ENCODE results near the gene FAM174A. TPM values are rescaled to one million over a fixed set of nuclear protein-coding genes. Genes with fewer than 3 reads are reported as not detected.

The FAM174A gene
- total RNA-seq, 1 experiment from 2014 or later = 6.4 TPM

DNA sequence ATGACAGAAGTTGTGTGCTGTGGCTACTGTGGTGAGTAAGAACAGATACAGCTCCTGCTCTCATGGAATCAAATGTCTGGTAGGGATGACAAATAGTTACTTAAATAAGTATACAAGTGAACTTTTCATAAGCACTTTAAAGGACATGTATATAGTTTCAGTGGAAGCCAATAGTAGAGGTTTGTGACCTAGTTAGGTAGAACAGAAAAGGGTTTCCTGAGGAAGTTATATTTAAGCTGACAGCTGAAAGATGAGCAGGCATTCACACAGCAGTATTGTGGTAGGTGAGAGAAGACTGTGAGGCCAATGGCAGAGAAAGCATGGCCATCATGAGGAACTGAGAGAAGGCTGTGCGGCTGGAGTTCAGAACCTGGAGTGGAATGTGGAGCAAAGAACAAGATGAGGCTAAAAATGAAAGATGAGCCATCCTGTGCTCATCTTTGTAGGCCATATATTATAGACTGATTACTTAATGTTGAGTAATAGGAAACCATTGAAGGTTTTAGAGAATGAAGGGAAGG lies 15.4 kb downstream of the FAM174A start:
- H3K9me3 Mint-ChIP-seq = peaks cover 2% of the 10 kb centered on the region; the same call in 1 of the 2 replicates
- no peaks in the 10 kb centered on the region for H3K27me3 Mint-ChIP-seq (ENCODE audit: low read depth)
- POLR2A ChIA-PET = no interaction called here
- H3K36me3 Mint-ChIP-seq = peaks cover 1% of the 10 kb centered on the region; the same call in 1 of the 2 replicates
- peak overlapping the region; percentile 9; the same call in 1 of the 2 replicates for H3K27ac Mint-ChIP-seq
- no peak for TF ChIP-seq CREB1 (CRISPR knock-in tag; IDR thresholded peaks at IDR 0.05)
- TF ChIP-seq, protein P1, sequence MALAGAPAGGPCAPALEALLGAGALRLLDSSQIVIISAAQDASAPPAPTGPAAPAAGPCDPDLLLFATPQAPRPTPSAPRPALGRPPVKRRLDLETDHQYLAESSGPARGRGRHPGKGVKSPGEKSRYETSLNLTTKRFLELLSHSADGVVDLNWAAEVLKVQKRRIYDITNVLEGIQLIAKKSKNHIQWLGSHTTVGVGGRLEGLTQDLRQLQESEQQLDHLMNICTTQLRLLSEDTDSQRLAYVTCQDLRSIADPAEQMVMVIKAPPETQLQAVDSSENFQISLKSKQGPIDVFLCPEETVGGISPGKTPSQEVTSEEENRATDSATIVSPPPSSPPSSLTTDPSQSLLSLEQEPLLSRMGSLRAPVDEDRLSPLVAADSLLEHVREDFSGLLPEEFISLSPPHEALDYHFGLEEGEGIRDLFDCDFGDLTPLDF (CRISPR knock-in tag; IDR thresholded peaks at IDR 0.05) = no peak
- TF ChIP-seq, protein P2, sequence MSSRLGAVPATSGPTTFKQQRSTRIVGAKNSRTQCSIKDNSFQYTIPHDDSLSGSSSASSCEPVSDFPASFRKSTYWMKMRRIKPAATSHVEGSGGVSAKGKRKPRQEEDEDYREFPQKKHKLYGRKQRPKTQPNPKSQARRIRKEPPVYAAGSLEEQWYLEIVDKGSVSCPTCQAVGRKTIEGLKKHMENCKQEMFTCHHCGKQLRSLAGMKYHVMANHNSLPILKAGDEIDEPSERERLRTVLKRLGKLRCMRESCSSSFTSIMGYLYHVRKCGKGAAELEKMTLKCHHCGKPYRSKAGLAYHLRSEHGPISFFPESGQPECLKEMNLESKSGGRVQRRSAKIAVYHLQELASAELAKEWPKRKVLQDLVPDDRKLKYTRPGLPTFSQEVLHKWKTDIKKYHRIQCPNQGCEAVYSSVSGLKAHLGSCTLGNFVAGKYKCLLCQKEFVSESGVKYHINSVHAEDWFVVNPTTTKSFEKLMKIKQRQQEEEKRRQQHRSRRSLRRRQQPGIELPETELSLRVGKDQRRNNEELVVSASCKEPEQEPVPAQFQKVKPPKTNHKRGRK (CRISPR knock-in tag; IDR thresholded peaks at IDR 0.05; ENCODE audit: borderline replicate concordance) = no peak
- no peak for TF ChIP-seq CBFB (CRISPR knock-in tag; IDR thresholded peaks at IDR 0.05; ENCODE audit: low read depth)
- TF ChIP-seq, protein P3, sequence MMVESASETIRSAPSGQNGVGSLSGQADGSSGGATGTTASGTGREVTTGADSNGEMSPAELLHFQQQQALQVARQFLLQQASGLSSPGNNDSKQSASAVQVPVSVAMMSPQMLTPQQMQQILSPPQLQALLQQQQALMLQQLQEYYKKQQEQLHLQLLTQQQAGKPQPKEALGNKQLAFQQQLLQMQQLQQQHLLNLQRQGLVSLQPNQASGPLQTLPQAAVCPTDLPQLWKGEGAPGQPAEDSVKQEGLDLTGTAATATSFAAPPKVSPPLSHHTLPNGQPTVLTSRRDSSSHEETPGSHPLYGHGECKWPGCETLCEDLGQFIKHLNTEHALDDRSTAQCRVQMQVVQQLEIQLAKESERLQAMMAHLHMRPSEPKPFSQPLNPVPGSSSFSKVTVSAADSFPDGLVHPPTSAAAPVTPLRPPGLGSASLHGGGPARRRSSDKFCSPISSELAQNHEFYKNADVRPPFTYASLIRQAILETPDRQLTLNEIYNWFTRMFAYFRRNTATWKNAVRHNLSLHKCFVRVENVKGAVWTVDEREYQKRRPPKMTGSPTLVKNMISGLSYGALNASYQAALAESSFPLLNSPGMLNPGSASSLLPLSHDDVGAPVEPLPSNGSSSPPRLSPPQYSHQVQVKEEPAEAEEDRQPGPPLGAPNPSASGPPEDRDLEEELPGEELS (CRISPR knock-in tag; IDR thresholded peaks at IDR 0.05) = no peak
- TF ChIP-seq, protein P4, sequence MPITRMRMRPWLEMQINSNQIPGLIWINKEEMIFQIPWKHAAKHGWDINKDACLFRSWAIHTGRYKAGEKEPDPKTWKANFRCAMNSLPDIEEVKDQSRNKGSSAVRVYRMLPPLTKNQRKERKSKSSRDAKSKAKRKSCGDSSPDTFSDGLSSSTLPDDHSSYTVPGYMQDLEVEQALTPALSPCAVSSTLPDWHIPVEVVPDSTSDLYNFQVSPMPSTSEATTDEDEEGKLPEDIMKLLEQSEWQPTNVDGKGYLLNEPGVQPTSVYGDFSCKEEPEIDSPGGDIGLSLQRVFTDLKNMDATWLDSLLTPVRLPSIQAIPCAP (CRISPR knock-in tag; IDR thresholded peaks at IDR 0.05) = no peak
- no peak for DNase-seq (ENCODE audit: low spot score)
- no peak for ATAC-seq
- no peaks in the 10 kb centered on the region for H3K4me1 Mint-ChIP-seq
- CTCF ChIA-PET = no interaction called here
- H3K4me3 Mint-ChIP-seq = no peak overlapping the region

DNA sequence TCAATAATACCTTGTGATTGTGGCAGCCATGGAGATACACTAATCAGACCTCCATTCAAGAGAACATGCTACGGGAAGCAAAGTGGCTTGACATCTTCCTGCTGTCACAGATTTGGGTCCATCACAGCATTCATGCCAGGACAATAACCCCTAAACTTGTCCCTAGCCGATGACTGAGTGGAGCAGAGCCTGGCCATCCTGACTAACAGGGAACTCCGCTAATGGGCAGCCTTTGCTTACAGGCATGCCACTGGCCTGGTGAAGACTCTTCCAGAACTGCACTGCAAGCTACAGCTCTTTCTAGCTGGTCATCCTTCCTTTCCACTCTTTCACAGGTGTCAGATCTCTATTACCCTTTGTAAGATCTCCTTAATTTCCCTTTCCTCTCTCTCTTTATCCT lies 16.0 kb downstream of the FAM174A start:
- no peaks in the 10 kb centered on the region for H3K27me3 Mint-ChIP-seq (ENCODE audit: low read depth)
- H3K4me3 Mint-ChIP-seq = no peak overlapping the region
- no peaks in the 10 kb centered on the region for H3K4me1 Mint-ChIP-seq
- DNase-seq (ENCODE audit: low spot score) (no peak), ATAC-seq (no peak)
- ChIA-PET CTCF (no interaction called here), POLR2A (no interaction called here)
- H3K27ac Mint-ChIP-seq = no peak overlapping the region
- peaks cover 5% of the 10 kb centered on the region; the same call in 1 of the 2 replicates for H3K36me3 Mint-ChIP-seq
- peaks cover 5% of the 10 kb centered on the region; the same call in 1 of the 2 replicates for H3K9me3 Mint-ChIP-seq
- TF ChIP-seq, protein P5, sequence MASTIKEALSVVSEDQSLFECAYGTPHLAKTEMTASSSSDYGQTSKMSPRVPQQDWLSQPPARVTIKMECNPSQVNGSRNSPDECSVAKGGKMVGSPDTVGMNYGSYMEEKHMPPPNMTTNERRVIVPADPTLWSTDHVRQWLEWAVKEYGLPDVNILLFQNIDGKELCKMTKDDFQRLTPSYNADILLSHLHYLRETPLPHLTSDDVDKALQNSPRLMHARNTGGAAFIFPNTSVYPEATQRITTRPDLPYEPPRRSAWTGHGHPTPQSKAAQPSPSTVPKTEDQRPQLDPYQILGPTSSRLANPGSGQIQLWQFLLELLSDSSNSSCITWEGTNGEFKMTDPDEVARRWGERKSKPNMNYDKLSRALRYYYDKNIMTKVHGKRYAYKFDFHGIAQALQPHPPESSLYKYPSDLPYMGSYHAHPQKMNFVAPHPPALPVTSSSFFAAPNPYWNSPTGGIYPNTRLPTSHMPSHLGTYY (CRISPR knock-in tag; IDR thresholded peaks at IDR 0.05) = no peak
- TF ChIP-seq, protein P4 (CRISPR knock-in tag; IDR thresholded peaks at IDR 0.05) = no peak
- TF ChIP-seq ZNF317 (CRISPR knock-in tag; IDR thresholded peaks at IDR 0.05; ENCODE audit: borderline replicate concordance, low read depth) = no peak
- TF ChIP-seq HMGA2 (CRISPR knock-in tag; IDR thresholded peaks at IDR 0.05) = no peak
- no peak for TF ChIP-seq NR1H2 (CRISPR knock-in tag; IDR thresholded peaks at IDR 0.05)
- no peak for TF ChIP-seq MXD4 (CRISPR knock-in tag; IDR thresholded peaks at IDR 0.05; ENCODE audit: borderline replicate concordance)
- TF ChIP-seq, protein P6, sequence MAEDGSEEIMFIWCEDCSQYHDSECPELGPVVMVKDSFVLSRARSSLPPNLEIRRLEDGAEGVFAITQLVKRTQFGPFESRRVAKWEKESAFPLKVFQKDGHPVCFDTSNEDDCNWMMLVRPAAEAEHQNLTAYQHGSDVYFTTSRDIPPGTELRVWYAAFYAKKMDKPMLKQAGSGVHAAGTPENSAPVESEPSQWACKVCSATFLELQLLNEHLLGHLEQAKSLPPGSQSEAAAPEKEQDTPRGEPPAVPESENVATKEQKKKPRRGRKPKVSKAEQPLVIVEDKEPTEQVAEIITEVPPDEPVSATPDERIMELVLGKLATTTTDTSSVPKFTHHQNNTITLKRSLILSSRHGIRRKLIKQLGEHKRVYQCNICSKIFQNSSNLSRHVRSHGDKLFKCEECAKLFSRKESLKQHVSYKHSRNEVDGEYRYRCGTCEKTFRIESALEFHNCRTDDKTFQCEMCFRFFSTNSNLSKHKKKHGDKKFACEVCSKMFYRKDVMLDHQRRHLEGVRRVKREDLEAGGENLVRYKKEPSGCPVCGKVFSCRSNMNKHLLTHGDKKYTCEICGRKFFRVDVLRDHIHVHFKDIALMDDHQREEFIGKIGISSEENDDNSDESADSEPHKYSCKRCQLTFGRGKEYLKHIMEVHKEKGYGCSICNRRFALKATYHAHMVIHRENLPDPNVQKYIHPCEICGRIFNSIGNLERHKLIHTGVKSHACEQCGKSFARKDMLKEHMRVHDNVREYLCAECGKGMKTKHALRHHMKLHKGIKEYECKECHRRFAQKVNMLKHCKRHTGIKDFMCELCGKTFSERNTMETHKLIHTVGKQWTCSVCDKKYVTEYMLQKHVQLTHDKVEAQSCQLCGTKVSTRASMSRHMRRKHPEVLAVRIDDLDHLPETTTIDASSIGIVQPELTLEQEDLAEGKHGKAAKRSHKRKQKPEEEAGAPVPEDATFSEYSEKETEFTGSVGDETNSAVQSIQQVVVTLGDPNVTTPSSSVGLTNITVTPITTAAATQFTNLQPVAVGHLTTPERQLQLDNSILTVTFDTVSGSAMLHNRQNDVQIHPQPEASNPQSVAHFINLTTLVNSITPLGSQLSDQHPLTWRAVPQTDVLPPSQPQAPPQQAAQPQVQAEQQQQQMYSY (CRISPR knock-in tag; IDR thresholded peaks at IDR 0.05) = no peak
- no peak for TF ChIP-seq SOX15 (CRISPR knock-in tag; IDR thresholded peaks at IDR 0.05)
- no peak for TF ChIP-seq ZNF263 (CRISPR knock-in tag; IDR thresholded peaks at IDR 0.05; ENCODE audit: low read depth)
- TF ChIP-seq JUN (CRISPR knock-in tag; IDR thresholded peaks at IDR 0.05) = no peak
- no peak for TF ChIP-seq FOXK1 (CRISPR knock-in tag; IDR thresholded peaks at IDR 0.05)
- TF ChIP-seq, protein P7, sequence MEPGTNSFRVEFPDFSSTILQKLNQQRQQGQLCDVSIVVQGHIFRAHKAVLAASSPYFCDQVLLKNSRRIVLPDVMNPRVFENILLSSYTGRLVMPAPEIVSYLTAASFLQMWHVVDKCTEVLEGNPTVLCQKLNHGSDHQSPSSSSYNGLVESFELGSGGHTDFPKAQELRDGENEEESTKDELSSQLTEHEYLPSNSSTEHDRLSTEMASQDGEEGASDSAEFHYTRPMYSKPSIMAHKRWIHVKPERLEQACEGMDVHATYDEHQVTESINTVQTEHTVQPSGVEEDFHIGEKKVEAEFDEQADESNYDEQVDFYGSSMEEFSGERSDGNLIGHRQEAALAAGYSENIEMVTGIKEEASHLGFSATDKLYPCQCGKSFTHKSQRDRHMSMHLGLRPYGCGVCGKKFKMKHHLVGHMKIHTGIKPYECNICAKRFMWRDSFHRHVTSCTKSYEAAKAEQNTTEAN (CRISPR knock-in tag; IDR thresholded peaks at IDR 0.05) = no peak
- TF ChIP-seq TEAD4 (CRISPR knock-in tag; IDR thresholded peaks at IDR 0.05) = no peak
- no peak for TF ChIP-seq GRHL2 (CRISPR knock-in tag; IDR thresholded peaks at IDR 0.05; ENCODE audit: insufficient replicate concordance, severe bottlenecking)
- TF ChIP-seq, protein P8, sequence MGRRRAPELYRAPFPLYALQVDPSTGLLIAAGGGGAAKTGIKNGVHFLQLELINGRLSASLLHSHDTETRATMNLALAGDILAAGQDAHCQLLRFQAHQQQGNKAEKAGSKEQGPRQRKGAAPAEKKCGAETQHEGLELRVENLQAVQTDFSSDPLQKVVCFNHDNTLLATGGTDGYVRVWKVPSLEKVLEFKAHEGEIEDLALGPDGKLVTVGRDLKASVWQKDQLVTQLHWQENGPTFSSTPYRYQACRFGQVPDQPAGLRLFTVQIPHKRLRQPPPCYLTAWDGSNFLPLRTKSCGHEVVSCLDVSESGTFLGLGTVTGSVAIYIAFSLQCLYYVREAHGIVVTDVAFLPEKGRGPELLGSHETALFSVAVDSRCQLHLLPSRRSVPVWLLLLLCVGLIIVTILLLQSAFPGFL (CRISPR knock-in tag; IDR thresholded peaks at IDR 0.05; ENCODE audit: borderline replicate concordance) = no peak
- no peak for TF ChIP-seq TEAD1 (CRISPR knock-in tag; IDR thresholded peaks at IDR 0.05)

Measured in WTC11 (cell line).